GM12878 (cell line): ENCODE measurements around the gene CCDC39.

Experiments
- CEBPB ChIP-seq, 2 experiments: fragments of 150-350 bp in 1 of 2; IDR thresholded peaks; 2 replicates each; pipeline ENCODE4 v1.6.1; 2012 to 2014; ENCODE audit warnings: low read depth in 2 of 2, low read length in 2 of 2, borderline replicate concordance in 1 of 2, inconsistent platforms in 1 of 2
- CTCF ChIP-seq, 3 experiments: IDR thresholded peaks in 2 of 3; conservative IDR thresholded peaks in 1 of 3; 2 replicates each; pipeline ENCODE4 v1.5.1; 2011; ENCODE audit warnings: low read depth in 3 of 3, low read length in 3 of 3, mild to moderate bottlenecking in 3 of 3, control low read depth in 2 of 3, moderate library complexity in 2 of 3, inconsistent platforms in 1 of 3, mixed read lengths in 1 of 3; ENCODE audit not compliant: control insufficient read depth in 2 of 3, insufficient read depth in 1 of 3; ENCODE audit errors: extremely low read depth in 1 of 3
- EED ChIP-seq: sonication (generic); IDR thresholded peaks from 2 replicates; pipeline ENCODE4 v1.6.1; 2016; ENCODE audit warnings: antibody characterized with exemption, low read depth
- EZH2 ChIP-seq: IDR thresholded peaks from 2 replicates; pipeline ENCODE4 v1.6.1; 2012; ENCODE audit warnings: low read depth, mild to moderate bottlenecking, control low read depth, inconsistent platforms, low read length, borderline replicate concordance; ENCODE audit not compliant: control insufficient read depth
- MLLT1 ChIP-seq: fragments of 450-650 bp; IDR thresholded peaks from 2 replicates; pipeline ENCODE4 v1.6.1; 2016; ENCODE audit warnings: mild to moderate bottlenecking
- NFIC ChIP-seq: IDR thresholded peaks from 2 replicates; pipeline ENCODE4 v1.6.1; 2012; ENCODE audit warnings: low read depth, mild to moderate bottlenecking, inconsistent platforms, low read length, moderate library complexity
- POLR2A ChIP-seq: IDR thresholded peaks from 2 replicates; pipeline ENCODE4 v1.6.1; 2011; ENCODE audit warnings: low read depth, mild to moderate bottlenecking, low read length
- TAF1 ChIP-seq: IDR thresholded peaks from 2 replicates; pipeline ENCODE4 v1.6.1; 2011; ENCODE audit warnings: mild to moderate bottlenecking, low read depth, low read length, borderline replicate concordance
- YBX1 ChIP-seq: fragments of 450-650 bp; IDR thresholded peaks from 2 replicates; pipeline ENCODE4 v1.6.1; 2016; ENCODE audit warnings: antibody characterized with exemption
- ZBTB40 ChIP-seq: fragments of 450-650 bp; IDR thresholded peaks from 2 replicates; pipeline ENCODE4 v1.6.1; 2016; ENCODE audit warnings: mild to moderate bottlenecking, moderate library complexity, borderline replicate concordance
- ZNF207 ChIP-seq: fragments of 450-650 bp; IDR thresholded peaks from 2 replicates; pipeline ENCODE4 v1.6.1; 2014; ENCODE audit warnings: antibody characterized with exemption, mild to moderate bottlenecking, borderline replicate concordance

- TF ChIP-seq CTCF (IDR thresholded peaks at IDR 0.05 in 2 of 3, conservative IDR thresholded peaks at IDR 0.05 in 1 of 3; ENCODE audit: control insufficient read depth in 2 of 3, extremely low read depth in 1 of 3, insufficient read depth in 1 of 3, low read depth in 3 of 3, low read length in 3 of 3) (no peak), TAF1 (no peak), CEBPB (IDR thresholded peaks at IDR 0.05; ENCODE audit: borderline replicate concordance in 1 of 2, low read depth in 2 of 2, low read length in 2 of 2) (no peak), NFIC (no peak), EED (no peak), ZNF207 (no peak), YBX1 (no peak), ZBTB40 (no peak), POLR2A (no peak), MLLT1 (no peak), EZH2 (no peak)
These were observed 78.8 kb downstream of the CCDC39 start for GRCh38 chr3:180600473-180600872.
